ENCODE data around the gene PGP. TPM values are rescaled to one million over a fixed set of nuclear protein-coding genes. Genes with fewer than 3 reads are reported as not detected.

The PGP gene
- total RNA-seq, 1 experiment from 2014 or later = 36.2 TPM

GRCh38 chr16:2208772-2209171, 5.9 kb downstream of the PGP start:
- H3K4me3 Mint-ChIP-seq (ENCODE audit: unreplicated experiment) = no peak overlapping the region
- ChIA-PET CTCF (no interaction called here), POLR2A (no interaction called here)
- peaks cover 6% of the 10 kb centered on the region for H3K36me3 ChIP-seq (ENCODE audit: control insufficient read depth, insufficient read depth, low read length)
- BruUV-seq (replicated peaks) = TSS peak; percentile 5
- no peaks in the 10 kb centered on the region for H3K9me3 Mint-ChIP-seq (ENCODE audit: unreplicated experiment)
- H3K27me3 ChIP-seq (replicated peaks; ENCODE audit: control insufficient read depth, insufficient read depth, low read length) = no peaks in the 10 kb centered on the region
- peaks cover 14% of the 10 kb centered on the region for H3K4me1 Mint-ChIP-seq (ENCODE audit: low read depth, unreplicated experiment)
- DNase-seq = no peak
- H3K27me3 Mint-ChIP-seq (ENCODE audit: insufficient read depth, unreplicated experiment) = no peaks in the 10 kb centered on the region
- H3K36me3 Mint-ChIP-seq (ENCODE audit: insufficient read depth, unreplicated experiment) = peaks cover 74% of the 10 kb centered on the region
- TF ChIP-seq CTCF (IDR thresholded peaks at IDR 0.05; ENCODE audit: insufficient read depth in 1 of 2, low read depth in 1 of 2, low read length in 1 of 2, severe bottlenecking in 1 of 2, unreplicated experiment in 1 of 2) = no peak
- H3K4me3 ChIP-seq (ENCODE audit: low read depth, low read length) = no peak overlapping the region
- intact Hi-C loops (cut with micrococcal nuclease; ENCODE audit: unreplicated experiment) = no loop called here
- H3K27ac Mint-ChIP-seq (ENCODE audit: unreplicated experiment) = no peak overlapping the region
- H3K9me3 ChIP-seq = no peaks in the 10 kb centered on the region
- H3K4me1 ChIP-seq = peaks cover 21% of the 10 kb centered on the region

- TF ChIP-seq CTCF (IDR thresholded peaks at IDR 0.05; ENCODE audit: insufficient read depth in 1 of 2, low read depth in 1 of 2, low read length in 1 of 2, severe bottlenecking in 1 of 2, unreplicated experiment in 1 of 2) = no peak
- DNase-seq = no peak
- POLR2A ChIA-PET = no interaction called here
- H3K4me3 Mint-ChIP-seq (ENCODE audit: unreplicated experiment) = no peak overlapping the region
- H3K9me3 Mint-ChIP-seq (ENCODE audit: unreplicated experiment) = no peaks in the 10 kb centered on the region
- H3K4me1 Mint-ChIP-seq (ENCODE audit: low read depth, unreplicated experiment) = peaks cover 14% of the 10 kb centered on the region
- Histone ChIP-seq H3K4me3 (ENCODE audit: low read depth, low read length) (no peak overlapping the region), H3K36me3 (ENCODE audit: control insufficient read depth, insufficient read depth, low read length) (peaks cover 6% of the 10 kb centered on the region), H3K4me1 (peaks cover 21% of the 10 kb centered on the region), H3K27me3 (replicated peaks; ENCODE audit: control insufficient read depth, insufficient read depth, low read length) (no peaks in the 10 kb centered on the region), H3K9me3 (no peaks in the 10 kb centered on the region)
- H3K27me3 Mint-ChIP-seq (ENCODE audit: insufficient read depth, unreplicated experiment) = no peaks in the 10 kb centered on the region
- intact Hi-C loops (cut with micrococcal nuclease; ENCODE audit: unreplicated experiment) = no loop called here
- no TSS peak for BruUV-seq (replicated peaks)
- no peak overlapping the region for H3K27ac Mint-ChIP-seq (ENCODE audit: unreplicated experiment)
- CTCF ChIA-PET = no interaction called here
- peaks cover 71% of the 10 kb centered on the region for H3K36me3 Mint-ChIP-seq (ENCODE audit: insufficient read depth, unreplicated experiment)
Measured at GRCh38 chr16:2208308-2208707, 6.3 kb downstream of the PGP start.

GRCh38 chr16:2207872-2208271, 6.8 kb downstream of the PGP start:
- peaks cover 16% of the 10 kb centered on the region for H3K4me1 ChIP-seq
- no TSS peak for BruUV-seq (replicated peaks)
- peaks cover 6% of the 10 kb centered on the region for H3K36me3 ChIP-seq (ENCODE audit: control insufficient read depth, insufficient read depth, low read length)
- intact Hi-C loops (cut with micrococcal nuclease; ENCODE audit: unreplicated experiment) = no loop called here
- POLR2A ChIA-PET = no interaction called here
- H3K27ac Mint-ChIP-seq (ENCODE audit: unreplicated experiment) = peak overlapping the region; percentile 76
- H3K9me3 Mint-ChIP-seq (ENCODE audit: unreplicated experiment) = no peaks in the 10 kb centered on the region
- peak overlapping the region; percentile 61 for H3K4me3 Mint-ChIP-seq (ENCODE audit: unreplicated experiment)
- DNase-seq = no peak
- no peaks in the 10 kb centered on the region for H3K27me3 ChIP-seq (replicated peaks; ENCODE audit: control insufficient read depth, insufficient read depth, low read length)
- H3K27me3 Mint-ChIP-seq (ENCODE audit: insufficient read depth, unreplicated experiment) = no peaks in the 10 kb centered on the region
- no peak for TF ChIP-seq CTCF (IDR thresholded peaks at IDR 0.05; ENCODE audit: insufficient read depth in 1 of 2, low read depth in 1 of 2, low read length in 1 of 2, severe bottlenecking in 1 of 2, unreplicated experiment in 1 of 2)
- CTCF ChIA-PET = no interaction called here
- H3K9me3 ChIP-seq = no peaks in the 10 kb centered on the region
- peaks cover 14% of the 10 kb centered on the region for H3K4me1 Mint-ChIP-seq (ENCODE audit: low read depth, unreplicated experiment)
- no peak overlapping the region for H3K4me3 ChIP-seq (ENCODE audit: low read depth, low read length)
- H3K36me3 Mint-ChIP-seq (ENCODE audit: insufficient read depth, unreplicated experiment) = peaks cover 68% of the 10 kb centered on the region
